Esophagus muscularis mucosa (tissue), 4 donors: ENCODE results near the gene PDCD1.

Experiments used
- CTCF ChIP-seq, 3 experiments: fragments of 200-600 bp in 2 of 3; fragments of 450-650 bp in 1 of 3; sonication (generic) in 2 of 3; IDR thresholded peaks; one replicate each; pipeline ENCODE4 v1.5.1; 2017 to 2019; ENCODE audit warnings: antibody characterized with exemption in 3 of 3, mild to moderate bottlenecking in 2 of 3, moderate library complexity in 1 of 3
- EP300 ChIP-seq: sonication (generic); formaldehyde crosslinking; IDR thresholded peaks from one replicate; pipeline ENCODE4 v1.6.1; 2017; ENCODE audit warnings: antibody characterized with exemption
- POLR2AphosphoS5 ChIP-seq, 2 donors: sonication (generic); formaldehyde crosslinking; IDR thresholded peaks; one replicate each; pipeline ENCODE4 v1.6.1; 2017; ENCODE audit warnings: antibody characterized with exemption in 2 of 2

- TF ChIP-seq CTCF (IDR thresholded peaks at IDR 0.05) (no peak), POLR2AphosphoS5 (IDR thresholded peaks at IDR 0.05) (no peak), EP300 (no peak)
Measured at GRCh38 chr2:241816431-241817121, 42.1 kb downstream of the PDCD1 start.
